SK-N-SH (cell line): ENCODE results near the gene DCUN1D1. TPM values are rescaled to one million over a fixed set of nuclear protein-coding genes. Genes with fewer than 3 reads are reported as not detected.

Experiments
- CTCF ChIA-PET: fragments of 300-600, 350-600 bp; formaldehyde crosslinking; extraction: SDS; loops from one replicate; lab custom pipeline; 2021; lab: Yijun Ruan, JAX
- POLR2A ChIA-PET: fragments of 350-600 bp; sonication (Branson Sonifier 250); formaldehyde crosslinking; extraction: SDS; loops from one replicate; lab custom pipeline; 2020; ENCODE audit warnings: antibody characterized with exemption, inconsistent platforms; lab: Yijun Ruan, JAX
- DNase-seq: peaks from one replicate; pipeline ENCODE4 v3.0.0; 2012
- H2AFZ ChIP-seq: fragments of 200-600 bp; sonication (generic); 2 replicates; pipeline ENCODE4 v1.8.1; 2016; ENCODE audit warnings: antibody characterized with exemption, mild to moderate bottlenecking, low read depth
- H3F3A ChIP-seq: fragments of 200-600 bp; sonication (generic); replicated peaks from 2 replicates; pipeline ENCODE3; 2016; ENCODE audit warnings: antibody characterized with exemption, mild to moderate bottlenecking; ENCODE audit not compliant: insufficient read depth
- H3K27ac ChIP-seq, 2 experiments: fragments of 200-500 bp in 1 of 2; fragments of 200-600 bp in 1 of 2; sonication (Bioruptor generic) in 1 of 2; sonication (generic), shearing (Covaris generic) in 1 of 2; 2 replicates each; pipeline versions ENCODE4 v1.5.1 to v1.6.1; 2014 to 2016; ENCODE audit warnings: low read depth in 2 of 2, inconsistent platforms in 1 of 2, low read length in 1 of 2, mild to moderate bottlenecking in 1 of 2, mixed read lengths in 1 of 2
- H3K27me3 ChIP-seq: fragments of 200-600 bp; sonication (generic), shearing (Covaris generic); 2 replicates; pipeline ENCODE4 v1.6.1; 2016; ENCODE audit warnings: mixed run types; ENCODE audit not compliant: insufficient read depth
- H3K36me3 ChIP-seq, 2 experiments: fragments of 200-500 bp in 1 of 2; fragments of 200-600 bp in 1 of 2; sonication (Bioruptor generic) in 1 of 2; sonication (generic) in 1 of 2; replicated peaks in 1 of 2; 2 replicates each; pipeline versions ENCODE3 to v1.5.1; 2014 to 2016; ENCODE audit warnings: low read length in 1 of 2, mild to moderate bottlenecking in 1 of 2; ENCODE audit not compliant: insufficient read depth in 2 of 2, control insufficient read depth in 1 of 2
- H3K4me1 ChIP-seq, 2 experiments: fragments of 200-500 bp in 1 of 2; fragments of 200-600 bp in 1 of 2; sonication (Bioruptor generic) in 1 of 2; sonication (generic), shearing (Covaris generic) in 1 of 2; 2 replicates each; pipeline versions ENCODE4 v1.5.1 to v1.6.1; 2014 to 2016; ENCODE audit warnings: low read depth in 1 of 2, low read length in 1 of 2, mixed run types in 1 of 2; ENCODE audit not compliant: insufficient read depth in 2 of 2, control insufficient read depth in 1 of 2
- H3K4me2 ChIP-seq: fragments of 200-600 bp; sonication (generic), shearing (Covaris generic); 2 replicates; pipeline ENCODE4 v1.6.1; 2017; ENCODE audit warnings: mixed run types
- H3K4me3 ChIP-seq, 2 experiments: fragments of 200-500 bp in 1 of 2; fragments of 200-600 bp in 1 of 2; sonication (Bioruptor generic) in 1 of 2; sonication (generic), shearing (Covaris generic) in 1 of 2; 2 replicates each; pipeline versions ENCODE4 v1.5.1 to v1.8.1; 2014 to 2016; ENCODE audit warnings: low read depth in 2 of 2, inconsistent platforms in 1 of 2, low read length in 1 of 2, mild to moderate bottlenecking in 1 of 2, mixed read lengths in 1 of 2, moderate library complexity in 1 of 2
- H3K79me2 ChIP-seq: fragments of 200-600 bp; sonication (generic); 2 replicates; pipeline ENCODE4 v1.8.1; 2017; ENCODE audit warnings: mild to moderate bottlenecking; ENCODE audit not compliant: insufficient read depth
- H3K9ac ChIP-seq: fragments of 200-600 bp; sonication (generic); 2 replicates; pipeline ENCODE4 v1.6.1; 2017; ENCODE audit warnings: mixed run types
- H3K9me2 ChIP-seq: fragments of 200-600 bp; sonication (generic); 2 replicates; pipeline ENCODE4 v1.6.1; 2017; ENCODE audit warnings: mixed run types
- H3K9me3 ChIP-seq: fragments of 200-600 bp; sonication (generic); 2 replicates; pipeline ENCODE4 v1.6.1; 2017; ENCODE audit warnings: mixed run types, mild to moderate bottlenecking, moderate library complexity
- H4K20me1 ChIP-seq: fragments of 200-600 bp; sonication (generic); 2 replicates; pipeline ENCODE4 v1.6.1; 2017; ENCODE audit warnings: mild to moderate bottlenecking, mixed run types; ENCODE audit not compliant: insufficient read depth
- CHD2 ChIP-seq: fragments of 150-350 bp; IDR thresholded peaks from 2 replicates; pipeline ENCODE4 v1.6.1; 2018; ENCODE audit warnings: low read length; ENCODE audit not compliant: partially characterized antibody
- ELF1 ChIP-seq: IDR thresholded peaks from 2 replicates; pipeline ENCODE4 v1.4.0; 2012
- FOSL2 ChIP-seq: IDR thresholded peaks from 2 replicates; pipeline ENCODE4 v1.4.0; 2012; ENCODE audit warnings: low read depth, mild to moderate bottlenecking, moderate library complexity, borderline replicate concordance
- FOXJ3 ChIP-seq: sonication (generic); formaldehyde crosslinking; IDR thresholded peaks from 2 replicates; pipeline ENCODE4 v1.5.1; 2020; ENCODE audit warnings: mild to moderate bottlenecking, missing genetic modification reagents
- FOXM1 ChIP-seq: IDR thresholded peaks from 2 replicates; pipeline ENCODE4 v1.4.0; 2012; ENCODE audit warnings: low read depth, mild to moderate bottlenecking
- GABPA ChIP-seq: IDR thresholded peaks from 2 replicates; pipeline ENCODE4 v1.4.0; 2012; ENCODE audit warnings: low read depth, mild to moderate bottlenecking
- GATA2 ChIP-seq: sonication (generic); formaldehyde crosslinking; IDR thresholded peaks from 2 replicates; pipeline ENCODE4 v1.5.0; 2020; ENCODE audit warnings: mild to moderate bottlenecking, missing genetic modification reagents
- IRF3 ChIP-seq: fragments of 150-350 bp; IDR thresholded peaks from 2 replicates; pipeline ENCODE4 v1.6.1; 2016; ENCODE audit warnings: mild to moderate bottlenecking, low read depth, low read length
- MXI1 ChIP-seq: IDR thresholded peaks from 2 replicates; pipeline ENCODE4 v1.6.1; 2012; ENCODE audit warnings: mild to moderate bottlenecking, low read depth, low read length, improper control_type of control experiment
- NFIC ChIP-seq: IDR thresholded peaks from 2 replicates; pipeline ENCODE4 v1.4.0; 2012; ENCODE audit warnings: borderline replicate concordance
- PBX3 ChIP-seq: IDR thresholded peaks from 2 replicates; pipeline ENCODE4; 2012
- RFX5 ChIP-seq: IDR thresholded peaks from 2 replicates; pipeline ENCODE4 v1.6.1; 2012; ENCODE audit warnings: mild to moderate bottlenecking, improper control_type of control experiment, low read length
- TAF1 ChIP-seq: IDR thresholded peaks from 2 replicates; pipeline ENCODE4 v1.6.1; 2012; ENCODE audit warnings: low read depth, mild to moderate bottlenecking, low read length, moderate library complexity, borderline replicate concordance
- USF1 ChIP-seq: IDR thresholded peaks from 2 replicates; pipeline ENCODE4 v1.4.0; 2012; ENCODE audit warnings: low read depth, borderline replicate concordance
- YY1 ChIP-seq: IDR thresholded peaks from 2 replicates; pipeline ENCODE4 v1.4.0; 2012; ENCODE audit warnings: low read depth, mild to moderate bottlenecking
- ZBTB33 ChIP-seq: IDR thresholded peaks from 2 replicates; pipeline ENCODE4 v1.4.0; 2012; ENCODE audit warnings: low read depth, borderline replicate concordance
- WGBS: methylation state at CpG from one replicate; pipeline ENCODE4 v1.1.6; 2017; ENCODE audit warnings: low lambda C conversion rate; 5-methylcytosine and 5-hydroxymethylcytosine counted together
- polyA plus RNA-seq, 3 experiments: library from polyadenylated mRNA; depleted of rRNA; stranded (reverse); fragments of >200 nt; gene quantifications; 2 replicates each; pipeline ENCODE4 v1.2.3, GENCODE V29; 2012

Gene DCUN1D1
- polyA plus RNA-seq, 1 of the 3 experiments (the other 2 are of a cell fraction): 4.5 TPM

- CTCF ChIA-PET: no interaction called here
- H3K4me3 ChIP-seq: no peak overlapping the region
- peaks cover 0 to under 1% of the 10 kb centered on the region in 2 experiments; a peak in 1 of 4 replicates for H3K4me1 ChIP-seq
- 65% methylated on average over 2 of the region's 2 CpGs for WGBS
- no peak for TF ChIP-seq GABPA
- no peak for TF ChIP-seq YY1
- no peak for TF ChIP-seq ZBTB33
- no peak for TF ChIP-seq FOXM1
- no peak for TF ChIP-seq USF1
- no peak for TF ChIP-seq NFIC
- TF ChIP-seq IRF3: no peak
- TF ChIP-seq CHD2: no peak
- no peak for TF ChIP-seq ELF1
- TF ChIP-seq FOSL2: no peak
- no peak for TF ChIP-seq RFX5
- TF ChIP-seq FOXJ3 (CRISPR knock-in tag): no peak
- TF ChIP-seq TAF1: no peak
- TF ChIP-seq MXI1: no peak
- no peak for TF ChIP-seq GATA2
- no peak for TF ChIP-seq PBX3
- TF ChIP-seq, all 33 proteins: peak for 0
- no peaks in the 10 kb centered on the region for H4K20me1 ChIP-seq
- no peaks in the 10 kb centered on the region for H3K27me3 ChIP-seq
- no peak overlapping the region for H3K9ac ChIP-seq
- POLR2A ChIA-PET: no interaction called here
- H3K27ac ChIP-seq: no peak overlapping the region
- no peaks in the 10 kb centered on the region for H3K9me2 ChIP-seq
- H3K4me2 ChIP-seq: no peak overlapping the region
- H2AFZ ChIP-seq: no peak overlapping the region
- H3K9me3 ChIP-seq: no peaks in the 10 kb centered on the region
- peaks cover 8 to 18% of the 10 kb centered on the region in 2 experiments for H3K36me3 ChIP-seq
- no peaks in the 10 kb centered on the region for H3K79me2 ChIP-seq
- H3F3A ChIP-seq: no peaks in the 10 kb centered on the region
- DNase-seq: no peak
Observed at GRCh38 chr3:183015185-183015584, 34.8 kb upstream of the DCUN1D1 start.
